ENCODE measurements around the gene THAP5.

- no peak for TF ChIP-seq EZH2 (IDR thresholded peaks at IDR 0.05; ENCODE audit: borderline replicate concordance, low read length)
- TF ChIP-seq, protein P1, sequence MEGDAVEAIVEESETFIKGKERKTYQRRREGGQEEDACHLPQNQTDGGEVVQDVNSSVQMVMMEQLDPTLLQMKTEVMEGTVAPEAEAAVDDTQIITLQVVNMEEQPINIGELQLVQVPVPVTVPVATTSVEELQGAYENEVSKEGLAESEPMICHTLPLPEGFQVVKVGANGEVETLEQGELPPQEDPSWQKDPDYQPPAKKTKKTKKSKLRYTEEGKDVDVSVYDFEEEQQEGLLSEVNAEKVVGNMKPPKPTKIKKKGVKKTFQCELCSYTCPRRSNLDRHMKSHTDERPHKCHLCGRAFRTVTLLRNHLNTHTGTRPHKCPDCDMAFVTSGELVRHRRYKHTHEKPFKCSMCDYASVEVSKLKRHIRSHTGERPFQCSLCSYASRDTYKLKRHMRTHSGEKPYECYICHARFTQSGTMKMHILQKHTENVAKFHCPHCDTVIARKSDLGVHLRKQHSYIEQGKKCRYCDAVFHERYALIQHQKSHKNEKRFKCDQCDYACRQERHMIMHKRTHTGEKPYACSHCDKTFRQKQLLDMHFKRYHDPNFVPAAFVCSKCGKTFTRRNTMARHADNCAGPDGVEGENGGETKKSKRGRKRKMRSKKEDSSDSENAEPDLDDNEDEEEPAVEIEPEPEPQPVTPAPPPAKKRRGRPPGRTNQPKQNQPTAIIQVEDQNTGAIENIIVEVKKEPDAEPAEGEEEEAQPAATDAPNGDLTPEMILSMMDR (conservative IDR thresholded peaks at IDR 0.05 in 1 of 2, IDR thresholded peaks at IDR 0.05 in 1 of 2; ENCODE audit: extremely low read depth in 1 of 2, insufficient read depth in 1 of 2, low read depth in 1 of 2, low read length in 2 of 2): no peak
Observed at GRCh38 chr7:108589874-108590273, 20.4 kb upstream of the THAP5 start.

All from mammary epithelial cell (primary cell).